GM12878 (cell line): Measurements from ENCODE around the gene ARPP21.

Experiments
- EZH2 ChIP-seq: IDR thresholded peaks from 2 replicates; pipeline ENCODE4 v1.6.1; 2012; ENCODE audit warnings: low read depth, mild to moderate bottlenecking, control low read depth, inconsistent platforms, low read length, borderline replicate concordance; ENCODE audit not compliant: control insufficient read depth
- USF2 ChIP-seq: IDR thresholded peaks from 2 replicates; pipeline ENCODE4 v1.6.1; 2011; ENCODE audit warnings: low read depth, low read length, improper control_type of control experiment, borderline replicate concordance
- TF ChIP-seq, protein P1 (sequence below), 3 experiments: IDR thresholded peaks in 2 of 3; conservative IDR thresholded peaks in 1 of 3; 2 replicates each; pipeline ENCODE4 v1.5.1; 2011; ENCODE audit warnings: low read depth in 3 of 3, low read length in 3 of 3, mild to moderate bottlenecking in 3 of 3, control low read depth in 2 of 3, moderate library complexity in 2 of 3, inconsistent platforms in 1 of 3, mixed read lengths in 1 of 3; ENCODE audit not compliant: control insufficient read depth in 2 of 3, insufficient read depth in 1 of 3; ENCODE audit errors: extremely low read depth in 1 of 3

DNA sequence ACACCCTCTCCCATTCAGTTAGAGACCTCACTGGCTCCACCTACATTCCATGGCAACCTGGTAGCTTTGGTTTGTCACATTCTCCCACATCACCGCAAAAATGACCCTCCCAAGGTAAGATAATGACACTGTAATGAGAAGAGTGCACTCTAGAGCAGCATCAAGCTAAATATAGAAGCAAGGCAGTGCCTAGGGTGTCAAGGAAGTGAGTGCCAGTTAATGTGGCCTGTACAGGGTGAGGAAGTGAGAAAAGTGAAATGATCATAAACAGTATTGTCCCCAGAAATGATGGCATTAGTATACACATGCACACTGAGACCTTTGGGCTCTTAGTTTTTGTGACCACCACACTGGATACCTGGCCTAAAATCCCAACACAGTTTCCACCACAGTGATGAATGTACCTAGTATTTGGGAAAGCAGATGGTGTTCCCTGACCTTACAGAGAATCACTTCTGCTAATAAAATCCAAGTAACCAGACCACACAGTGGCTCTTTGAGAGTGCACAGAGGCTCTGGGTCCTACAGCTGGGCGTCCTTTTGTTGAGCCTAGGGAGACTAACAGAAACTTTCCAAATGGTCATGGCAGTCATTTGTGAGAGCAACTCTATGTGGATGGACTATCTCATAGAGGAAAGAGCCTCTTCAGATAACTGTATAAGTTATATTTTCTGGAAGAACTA is 106.6 kb downstream of the ARPP21 start:
- TF ChIP-seq, protein P1, sequence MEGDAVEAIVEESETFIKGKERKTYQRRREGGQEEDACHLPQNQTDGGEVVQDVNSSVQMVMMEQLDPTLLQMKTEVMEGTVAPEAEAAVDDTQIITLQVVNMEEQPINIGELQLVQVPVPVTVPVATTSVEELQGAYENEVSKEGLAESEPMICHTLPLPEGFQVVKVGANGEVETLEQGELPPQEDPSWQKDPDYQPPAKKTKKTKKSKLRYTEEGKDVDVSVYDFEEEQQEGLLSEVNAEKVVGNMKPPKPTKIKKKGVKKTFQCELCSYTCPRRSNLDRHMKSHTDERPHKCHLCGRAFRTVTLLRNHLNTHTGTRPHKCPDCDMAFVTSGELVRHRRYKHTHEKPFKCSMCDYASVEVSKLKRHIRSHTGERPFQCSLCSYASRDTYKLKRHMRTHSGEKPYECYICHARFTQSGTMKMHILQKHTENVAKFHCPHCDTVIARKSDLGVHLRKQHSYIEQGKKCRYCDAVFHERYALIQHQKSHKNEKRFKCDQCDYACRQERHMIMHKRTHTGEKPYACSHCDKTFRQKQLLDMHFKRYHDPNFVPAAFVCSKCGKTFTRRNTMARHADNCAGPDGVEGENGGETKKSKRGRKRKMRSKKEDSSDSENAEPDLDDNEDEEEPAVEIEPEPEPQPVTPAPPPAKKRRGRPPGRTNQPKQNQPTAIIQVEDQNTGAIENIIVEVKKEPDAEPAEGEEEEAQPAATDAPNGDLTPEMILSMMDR (IDR thresholded peaks at IDR 0.05 in 2 of 3, conservative IDR thresholded peaks at IDR 0.05 in 1 of 3; ENCODE audit: control insufficient read depth in 2 of 3, extremely low read depth in 1 of 3, insufficient read depth in 1 of 3, low read depth in 3 of 3, low read length in 3 of 3) = no peak
- no peak for TF ChIP-seq EZH2
- no peak for TF ChIP-seq USF2
